ENCODE results near the gene TMEM217. TPM values are rescaled to one million over a fixed set of nuclear protein-coding genes. Genes with fewer than 3 reads are reported as not detected.

The TMEM217 gene
- polyA plus RNA-seq, 1 of the 3 experiments (the other 2 are of a cell fraction): 1.5 TPM

- Histone ChIP-seq H3F3A (replicated peaks; ENCODE audit: insufficient read depth) (no peaks in the 10 kb centered on the region), H3K9me2 (no peaks in the 10 kb centered on the region), H3K9ac (no peak overlapping the region), H3K27ac (ENCODE audit: low read depth in 2 of 2, low read length in 1 of 2) (no peak overlapping the region), H3K4me2 (no peak overlapping the region), H3K79me2 (ENCODE audit: insufficient read depth) (no peaks in the 10 kb centered on the region), H4K20me1 (ENCODE audit: insufficient read depth) (no peaks in the 10 kb centered on the region), H2AFZ (ENCODE audit: low read depth) (no peak overlapping the region), H3K9me3 (no peaks in the 10 kb centered on the region), H3K36me3 (replicated peaks in 1 of 2; ENCODE audit: control insufficient read depth in 1 of 2, insufficient read depth in 2 of 2, low read length in 1 of 2) (no peaks in the 10 kb centered on the region), H3K4me1 (ENCODE audit: control insufficient read depth in 1 of 2, insufficient read depth in 2 of 2, low read depth in 1 of 2, low read length in 1 of 2) (peaks cover 0 to 2% of the 10 kb centered on the region in 2 experiments; a peak in 1 of 4 replicates), H3K4me3 (ENCODE audit: low read depth in 2 of 2, low read length in 1 of 2) (no peak overlapping the region), H3K27me3 (ENCODE audit: insufficient read depth) (no peaks in the 10 kb centered on the region)
- 96% methylated on average over 4 of the region's 4 CpGs for WGBS (ENCODE audit: low lambda C conversion rate)
- ChIA-PET CTCF (interaction anchor here (1.0 to 16.3 kb wide), 5 partner anchors 12 to 182 kb away, joined by 3 to 431 read pairs (median 12); no protein-coding TSS in a partner anchor), POLR2A (no interaction called here)
- no peak for DNase-seq
- no peak for TF ChIP-seq PBX3 (IDR thresholded peaks at IDR 0.05)
- TF ChIP-seq USF2 (IDR thresholded peaks at IDR 0.05; ENCODE audit: borderline replicate concordance, low read depth, low read length): no peak
- no peak for TF ChIP-seq CHD2 (IDR thresholded peaks at IDR 0.05; ENCODE audit: low read length, partially characterized antibody)
- TF ChIP-seq FOSL2 (IDR thresholded peaks at IDR 0.05; ENCODE audit: borderline replicate concordance, low read depth): no peak
- TF ChIP-seq CTCF (IDR thresholded peaks at IDR 0.05): no peak
- TF ChIP-seq EZH2phosphoT487 (IDR thresholded peaks at IDR 0.05; ENCODE audit: borderline replicate concordance, low read depth): no peak
- TF ChIP-seq TEAD4 (IDR thresholded peaks at IDR 0.05; ENCODE audit: borderline replicate concordance, insufficient read depth): no peak
- TF ChIP-seq YY1 (IDR thresholded peaks at IDR 0.05; ENCODE audit: low read depth): no peak
These were observed 52.0 kb downstream of the TMEM217 start for GRCh38 chr6:37205997-37206340.

GRCh38 chr6:37205175-37205996 lies 52.6 kb downstream of the TMEM217 start:
- POLR2A ChIA-PET: no interaction called here
- Histone ChIP-seq H3K27me3 (ENCODE audit: insufficient read depth) (no peaks in the 10 kb centered on the region), H3K79me2 (ENCODE audit: insufficient read depth) (no peaks in the 10 kb centered on the region), H3K9ac (no peak overlapping the region), H3F3A (replicated peaks; ENCODE audit: insufficient read depth) (no peaks in the 10 kb centered on the region), H3K4me2 (no peak overlapping the region), H4K20me1 (ENCODE audit: insufficient read depth) (no peaks in the 10 kb centered on the region), H3K9me2 (no peaks in the 10 kb centered on the region), H3K4me1 (ENCODE audit: control insufficient read depth in 1 of 2, insufficient read depth in 2 of 2, low read depth in 1 of 2, low read length in 1 of 2) (peaks cover 0 to 2% of the 10 kb centered on the region in 2 experiments; a peak in 1 of 4 replicates), H2AFZ (ENCODE audit: low read depth) (no peak overlapping the region), H3K36me3 (replicated peaks in 1 of 2; ENCODE audit: control insufficient read depth in 1 of 2, insufficient read depth in 2 of 2, low read length in 1 of 2) (no peaks in the 10 kb centered on the region), H3K4me3 (ENCODE audit: low read depth in 2 of 2, low read length in 1 of 2) (no peak overlapping the region), H3K9me3 (no peaks in the 10 kb centered on the region), H3K27ac (ENCODE audit: low read depth in 2 of 2, low read length in 1 of 2) (no peak overlapping the region)
- CTCF ChIA-PET: interaction anchor here (1.0 to 16.3 kb wide), 6 partner anchors 11 to 320 kb away, joined by 3 to 431 read pairs (median 10); partner anchors contain the start of gene C6orf89
- TF ChIP-seq ZBTB33 (IDR thresholded peaks at IDR 0.05; ENCODE audit: borderline replicate concordance, low read depth): no peak
- no peak for TF ChIP-seq ELF1 (IDR thresholded peaks at IDR 0.05)
- TF ChIP-seq NFIC (IDR thresholded peaks at IDR 0.05; ENCODE audit: borderline replicate concordance): no peak
- TF ChIP-seq CHD2 (IDR thresholded peaks at IDR 0.05; ENCODE audit: low read length, partially characterized antibody): no peak
- no peak for TF ChIP-seq RAD21 (IDR thresholded peaks at IDR 0.05; ENCODE audit: low read length)
- no peak for TF ChIP-seq SIN3A (IDR thresholded peaks at IDR 0.05; ENCODE audit: borderline replicate concordance, low read depth, low read length)
- DNase-seq: no peak
- WGBS (ENCODE audit: low lambda C conversion rate): 84% methylated on average over 13 of the region's 13 CpGs

Data from SK-N-SH (cell line).